Calu3 (cell line): ENCODE results near the gene BMAL1. TPM values are rescaled to one million over a fixed set of nuclear protein-coding genes. Genes with fewer than 3 reads are reported as not detected.

Experiments used
- BruUV-seq: library from RNA; stranded (reverse); fragments of 400-500 nt; replicated peaks from 2 replicates; lab custom pipeline; 2021; lab: Mats Ljungman, UMichigan
- CTCF ChIA-PET: fragments of 300-600 bp; sonication (Branson Sonifier 250); formaldehyde crosslinking; loops from one replicate; lab custom pipeline; 2022; ENCODE audit warnings: antibody characterized with exemption; lab: Charles Lee
- DNase-seq: peaks from one replicate; pipeline ENCODE4 v3.0.0; 2022
- H3K27ac Mint-ChIP-seq: one replicate; pipeline ENCODE4 v1.8.0; 2022; ENCODE audit warnings: mixed read lengths; ENCODE audit not compliant: unreplicated experiment
- H3K27me3 Mint-ChIP-seq: one replicate; pipeline ENCODE4 v1.8.0; 2022; ENCODE audit warnings: mixed read lengths; ENCODE audit not compliant: unreplicated experiment
- H3K36me3 Mint-ChIP-seq: one replicate; pipeline ENCODE4 v1.8.0; 2022; ENCODE audit warnings: mild to moderate bottlenecking, moderate library complexity, mixed read lengths; ENCODE audit not compliant: insufficient read depth, unreplicated experiment
- H3K4me1 Mint-ChIP-seq: one replicate; pipeline ENCODE4 v1.8.0; 2022; ENCODE audit warnings: mild to moderate bottlenecking, low read depth, mixed read lengths; ENCODE audit not compliant: unreplicated experiment
- H3K4me3 Mint-ChIP-seq: one replicate; pipeline ENCODE4 v1.8.0; 2022; ENCODE audit warnings: mild to moderate bottlenecking, low read depth, moderate library complexity, mixed read lengths; ENCODE audit not compliant: unreplicated experiment
- H3K9me3 Mint-ChIP-seq: one replicate; pipeline ENCODE4 v1.8.0; 2022; ENCODE audit warnings: low read depth, mixed read lengths; ENCODE audit not compliant: unreplicated experiment
- intact Hi-C: fragments of 100-400 bp; cut with micrococcal nuclease; formaldehyde crosslinking; loops from one replicate; pipeline ENCODE4 v1.10.0; 2022; ENCODE audit not compliant: unreplicated experiment
- total RNA-seq: library from RNA; stranded (reverse); gene quantifications from 2 replicates; pipeline ENCODE4 v1.2.3, GENCODE V29; 2022
- TF ChIP-seq, protein P1 (sequence below): fragments of 200-600 bp; IDR thresholded peaks from one replicate; pipeline ENCODE4 v1.8.0; 2022; ENCODE audit warnings: antibody characterized with exemption; ENCODE audit not compliant: unreplicated experiment

BMAL1 gene
- total RNA-seq, 1 experiment from 2014 or later, result 10.3 TPM

- H3K4me1 Mint-ChIP-seq, result peaks cover 9% of the 10 kb centered on the region
- no TSS peak for BruUV-seq
- CTCF ChIA-PET, result no interaction called here
- TF ChIP-seq, protein P1, sequence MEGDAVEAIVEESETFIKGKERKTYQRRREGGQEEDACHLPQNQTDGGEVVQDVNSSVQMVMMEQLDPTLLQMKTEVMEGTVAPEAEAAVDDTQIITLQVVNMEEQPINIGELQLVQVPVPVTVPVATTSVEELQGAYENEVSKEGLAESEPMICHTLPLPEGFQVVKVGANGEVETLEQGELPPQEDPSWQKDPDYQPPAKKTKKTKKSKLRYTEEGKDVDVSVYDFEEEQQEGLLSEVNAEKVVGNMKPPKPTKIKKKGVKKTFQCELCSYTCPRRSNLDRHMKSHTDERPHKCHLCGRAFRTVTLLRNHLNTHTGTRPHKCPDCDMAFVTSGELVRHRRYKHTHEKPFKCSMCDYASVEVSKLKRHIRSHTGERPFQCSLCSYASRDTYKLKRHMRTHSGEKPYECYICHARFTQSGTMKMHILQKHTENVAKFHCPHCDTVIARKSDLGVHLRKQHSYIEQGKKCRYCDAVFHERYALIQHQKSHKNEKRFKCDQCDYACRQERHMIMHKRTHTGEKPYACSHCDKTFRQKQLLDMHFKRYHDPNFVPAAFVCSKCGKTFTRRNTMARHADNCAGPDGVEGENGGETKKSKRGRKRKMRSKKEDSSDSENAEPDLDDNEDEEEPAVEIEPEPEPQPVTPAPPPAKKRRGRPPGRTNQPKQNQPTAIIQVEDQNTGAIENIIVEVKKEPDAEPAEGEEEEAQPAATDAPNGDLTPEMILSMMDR, result no peak
- no peak for DNase-seq
- no peaks in the 10 kb centered on the region for H3K9me3 Mint-ChIP-seq
- intact Hi-C loops, result loop anchor here (2.0 kb wide), 1 partner anchor 20 kb away; no protein-coding TSS in a partner anchor
- H3K27ac Mint-ChIP-seq, result no peak overlapping the region
- H3K36me3 Mint-ChIP-seq, result no peaks in the 10 kb centered on the region
- H3K27me3 Mint-ChIP-seq, result peaks cover 65% of the 10 kb centered on the region
- no peak overlapping the region for H3K4me3 Mint-ChIP-seq
These were observed 6.4 kb upstream of the BMAL1 start for GRCh38 chr11:13271060-13271693.

DNA sequence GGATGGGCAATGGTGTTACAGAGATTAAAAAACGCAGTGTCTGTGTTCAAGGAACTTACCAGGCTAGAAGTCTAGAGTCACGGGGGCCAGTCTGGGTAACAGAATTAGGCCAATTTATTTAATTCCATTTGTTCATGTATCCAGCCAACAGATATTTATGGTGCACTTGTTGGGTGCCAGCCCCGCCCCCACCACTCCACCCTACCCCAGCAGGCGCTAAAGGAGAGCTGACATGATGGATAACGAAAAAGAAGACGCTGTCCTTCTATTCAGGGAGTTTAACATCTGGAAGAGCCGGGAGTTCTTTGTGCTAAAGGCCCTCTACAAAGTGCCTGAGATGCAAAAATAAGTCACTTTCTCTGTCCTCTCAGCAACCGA lies 1.1 kb upstream of the BMAL1 start:
- Mint-ChIP-seq H3K36me3 (peaks cover 29% of the 10 kb centered on the region), H3K4me3 (peak overlapping the region; percentile 96), H3K27ac (peak overlapping the region; percentile 93), H3K27me3 (peaks cover 82% of the 10 kb centered on the region), H3K9me3 (no peaks in the 10 kb centered on the region), H3K4me1 (peaks cover 22% of the 10 kb centered on the region)
- BruUV-seq, result no TSS peak
- DNase-seq, result no peak
- TF ChIP-seq, protein P1, result no peak
- CTCF ChIA-PET, result interaction anchor here (0.8 kb wide), 1 partner anchor 69 kb away, joined by 3 read pairs; no protein-coding TSS in a partner anchor
- intact Hi-C loops, result no loop called here

- H3K27ac Mint-ChIP-seq, result peak overlapping the region; percentile 93
- peaks cover 80% of the 10 kb centered on the region for H3K27me3 Mint-ChIP-seq
- peak; percentile 98 for DNase-seq
- peaks cover 29% of the 10 kb centered on the region for H3K36me3 Mint-ChIP-seq
- intact Hi-C loops, result no loop called here
- H3K4me1 Mint-ChIP-seq, result peaks cover 26% of the 10 kb centered on the region
- no TSS peak for BruUV-seq
- CTCF ChIA-PET, result interaction anchor here (0.8 kb wide), 1 partner anchor 69 kb away, joined by 3 read pairs; no protein-coding TSS in a partner anchor
- peak overlapping the region; percentile 96 for H3K4me3 Mint-ChIP-seq
- TF ChIP-seq, protein P1, result no peak
- H3K9me3 Mint-ChIP-seq, result no peaks in the 10 kb centered on the region
These were observed 490 bp upstream of the BMAL1 start for GRCh38 chr11:13276832-13277767.

GRCh38 chr11:13278609-13279486 lies 1.3 kb downstream of the BMAL1 start:
- CTCF ChIA-PET, result interaction anchor here (0.5 kb wide), 1 partner anchor 54 kb away, joined by 3 read pairs; no protein-coding TSS in a partner anchor
- DNase-seq, result no peak
- intact Hi-C loops, result no loop called here
- no TSS peak for BruUV-seq
- Mint-ChIP-seq H3K27me3 (peaks cover 68% of the 10 kb centered on the region), H3K4me3 (peak overlapping the region; percentile 96), H3K27ac (no peak overlapping the region), H3K4me1 (peaks cover 26% of the 10 kb centered on the region), H3K9me3 (no peaks in the 10 kb centered on the region), H3K36me3 (peaks cover 29% of the 10 kb centered on the region)
- TF ChIP-seq, protein P1, result no peak
